Astrocyte of the spinal cord (primary cell): ENCODE data around the gene HELZ.

Experiments used
- DNase-seq: peaks from one replicate; pipeline ENCODE4 v3.0.0; 2011; ENCODE audit warnings: low read depth, low spot score
- H3K4me3 ChIP-seq: 2 replicates; pipeline ENCODE4 v1.5.1; 2011; ENCODE audit warnings: low read depth, mild to moderate bottlenecking, low read length, moderate library complexity
- CTCF ChIP-seq: IDR thresholded peaks from 2 replicates; pipeline ENCODE4 v1.5.1; 2012; ENCODE audit warnings: low read depth, mild to moderate bottlenecking, low read length, inconsistent platforms
- in situ Hi-C: cut with HindIII; loops from 2 replicates; pipeline ENCODE4 v1.10.0; 2017; ENCODE audit warnings: low sequenced_read_pairs

The HELZ gene

GRCh38 chr17:67285360-67285759, 40.4 kb upstream of the HELZ start:
- no peak overlapping the region for H3K4me3 ChIP-seq
- TF ChIP-seq CTCF, result no peak
- no peak for DNase-seq
- in situ Hi-C loops, result no loop called here

GRCh38 chr17:67283731-67284516, 38.9 kb upstream of the HELZ start:
- TF ChIP-seq CTCF, result no peak
- no peak for DNase-seq
- H3K4me3 ChIP-seq, result no peak overlapping the region
- in situ Hi-C loops, result no loop called here

GRCh38 chr17:67281743-67282142, 36.7 kb upstream of the HELZ start:
- DNase-seq, result no peak
- in situ Hi-C loops, result no loop called here
- no peak overlapping the region for H3K4me3 ChIP-seq
- TF ChIP-seq CTCF, result no peak

- TF ChIP-seq CTCF, result no peak
- in situ Hi-C loops, result no loop called here
- DNase-seq, result no peak
- H3K4me3 ChIP-seq, result no peak overlapping the region
These were observed 36.1 kb upstream of the HELZ start for GRCh38 chr17:67281053-67281452.

- TF ChIP-seq CTCF, result no peak
- no peak overlapping the region for H3K4me3 ChIP-seq
- DNase-seq, result no peak
- in situ Hi-C loops, result no loop called here
These were observed 35.3 kb upstream of the HELZ start for GRCh38 chr17:67280279-67280678.

- DNase-seq, result no peak
- H3K4me3 ChIP-seq, result no peak overlapping the region
- in situ Hi-C loops, result no loop called here
- TF ChIP-seq CTCF, result no peak
These were observed 34.1 kb upstream of the HELZ start for GRCh38 chr17:67279115-67279514.
